Stimulated activated naive CD4-positive, alpha-beta T cell (primary cell): Measurements from ENCODE around the gene CPPED1.

Source experiments
- DNase-seq, 6 experiments: peaks; one replicate each; lab custom pipeline; 2025; lab: John Stamatoyannopoulos, UW

CPPED1 gene

DNA sequence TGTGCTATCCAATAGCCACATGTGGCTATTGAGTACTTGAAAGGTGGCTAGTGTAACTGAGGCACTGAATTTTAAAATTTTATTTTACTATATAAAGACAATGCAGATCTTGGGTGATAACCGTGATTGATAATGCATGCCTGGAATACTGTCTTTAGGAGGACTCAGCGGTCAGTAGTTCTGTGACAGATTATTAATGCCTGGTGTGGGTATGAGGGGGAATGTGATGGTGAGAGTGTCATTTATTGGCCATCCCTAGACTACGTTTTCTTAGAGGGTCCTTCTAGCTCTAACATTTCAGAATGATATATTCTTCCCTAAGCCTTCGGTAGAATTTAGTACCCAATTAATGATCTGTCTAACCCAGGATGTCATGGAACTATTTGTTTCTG, 157.6 kb downstream of the CPPED1 start:
- no peak for DNase-seq

DNA sequence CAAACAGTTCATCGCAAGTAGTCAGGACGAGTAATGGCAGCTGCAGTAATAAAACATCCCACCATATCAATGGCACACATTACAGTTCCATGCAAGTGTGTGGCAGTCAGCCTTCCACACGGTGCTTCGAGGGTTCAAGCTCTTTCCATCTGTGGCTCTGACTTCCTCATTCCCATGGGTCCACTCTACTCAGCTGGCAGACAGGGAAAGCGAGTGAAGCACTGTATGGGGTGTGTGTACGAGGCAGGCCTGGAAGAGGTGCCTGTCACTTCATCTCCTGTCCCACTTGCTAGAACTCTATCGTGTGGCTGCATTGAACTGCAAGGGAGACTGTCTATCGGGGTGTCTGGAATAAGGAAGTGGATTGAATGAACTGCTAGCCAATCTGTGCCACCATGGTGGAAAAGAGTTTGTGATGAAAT, 160.6 kb downstream of the CPPED1 start:
- DNase-seq, result no peak

DNA sequence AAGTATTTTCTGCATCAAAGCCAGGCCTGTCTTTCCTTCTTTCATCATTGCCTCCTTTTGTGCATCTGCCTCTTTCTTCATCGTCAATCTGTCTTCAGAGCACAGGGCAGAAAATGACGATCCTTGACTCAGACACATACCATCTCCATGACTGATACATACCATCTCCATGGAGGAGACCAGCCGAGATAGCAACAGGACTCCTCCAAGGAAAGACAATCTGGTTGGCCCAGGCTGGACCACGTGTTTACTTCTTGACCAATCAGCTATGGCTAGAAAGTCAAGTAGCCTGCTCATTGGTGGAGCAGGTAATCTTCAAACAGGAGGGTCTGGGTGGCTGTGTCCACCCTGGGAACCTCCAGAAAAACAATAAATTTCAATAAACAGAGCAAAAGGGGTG, 164.6 kb downstream of the CPPED1 start:
- DNase-seq, result no peak

DNA sequence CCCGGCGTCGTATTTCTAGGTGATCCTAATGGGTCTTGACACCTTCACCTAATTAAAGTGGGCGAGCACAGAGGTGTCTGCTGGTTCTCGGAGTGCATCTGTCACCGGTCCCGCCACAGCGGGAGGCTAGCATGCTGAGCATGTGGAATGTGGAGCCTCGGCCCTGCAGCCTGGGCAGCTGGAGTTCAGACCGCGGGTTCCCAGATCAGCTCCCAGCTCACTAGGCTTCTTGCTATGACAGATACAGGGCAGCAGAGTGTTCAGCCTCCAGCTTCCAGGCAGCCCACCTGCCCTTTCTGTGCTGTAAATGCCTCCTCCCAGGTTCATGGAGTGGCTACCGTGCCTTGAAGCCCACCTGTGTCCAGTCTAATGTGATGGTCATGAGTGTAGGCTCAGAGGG, 166.7 kb downstream of the CPPED1 start:
- DNase-seq, result no peak

DNA sequence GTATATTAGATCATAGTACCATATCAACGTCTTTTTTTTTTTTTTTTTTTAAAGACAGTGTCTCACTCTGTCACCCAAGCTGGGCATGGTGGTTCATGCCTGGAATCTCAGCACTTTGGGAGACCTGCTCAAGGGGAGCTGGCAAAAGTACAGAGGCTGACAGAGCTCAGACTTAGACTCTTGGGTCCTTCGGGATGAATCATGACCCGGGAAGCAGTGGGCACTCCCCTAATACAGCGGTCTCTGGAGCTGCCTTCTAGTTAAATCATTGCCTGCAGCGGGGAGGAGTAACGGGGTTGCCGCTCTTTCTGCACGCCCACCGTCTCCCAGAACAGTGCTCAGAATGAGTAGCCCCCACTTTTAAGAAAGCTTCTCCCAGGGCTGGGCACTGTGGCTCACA, 174.4 kb downstream of the CPPED1 start:
- no peak for DNase-seq

DNA sequence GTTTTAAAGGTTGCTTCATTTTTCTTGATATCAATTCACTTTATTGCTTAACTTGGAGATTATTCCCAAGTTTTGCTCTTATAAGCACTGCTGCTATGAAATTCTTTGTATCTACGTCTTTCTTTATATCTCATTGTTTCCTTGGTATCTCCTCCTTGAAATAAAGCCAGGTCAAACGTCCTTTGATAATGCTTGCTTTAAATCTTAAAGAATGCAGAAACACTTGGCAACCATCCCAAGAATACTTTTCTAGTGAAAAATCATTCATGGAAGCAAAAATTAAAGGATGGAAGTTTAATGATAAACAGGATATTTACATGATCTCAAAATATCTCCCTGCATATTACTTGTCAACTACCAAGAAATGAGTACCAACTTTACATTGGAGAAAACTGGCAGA, 175.2 kb downstream of the CPPED1 start:
- DNase-seq, result no peak

DNA sequence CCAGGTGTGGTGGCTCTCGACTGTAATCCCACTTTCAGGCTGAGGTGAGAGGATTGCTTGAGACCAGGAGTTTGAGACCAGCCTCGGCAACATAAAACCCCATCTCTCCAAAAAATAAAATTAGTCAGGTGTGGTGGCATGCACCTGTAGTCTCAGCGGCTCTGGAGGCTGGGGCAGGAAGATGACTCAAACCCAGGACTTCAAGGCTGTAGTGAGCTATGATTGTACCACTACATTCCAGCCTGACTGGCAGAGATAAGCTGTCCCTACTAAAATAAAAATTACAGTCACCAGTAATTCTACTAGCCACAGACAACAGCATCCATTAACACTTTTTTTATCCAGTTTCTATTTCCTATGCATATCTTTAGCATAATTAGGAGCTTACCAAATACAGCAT, 176.3 kb downstream of the CPPED1 start:
- DNase-seq, result no peak

DNA sequence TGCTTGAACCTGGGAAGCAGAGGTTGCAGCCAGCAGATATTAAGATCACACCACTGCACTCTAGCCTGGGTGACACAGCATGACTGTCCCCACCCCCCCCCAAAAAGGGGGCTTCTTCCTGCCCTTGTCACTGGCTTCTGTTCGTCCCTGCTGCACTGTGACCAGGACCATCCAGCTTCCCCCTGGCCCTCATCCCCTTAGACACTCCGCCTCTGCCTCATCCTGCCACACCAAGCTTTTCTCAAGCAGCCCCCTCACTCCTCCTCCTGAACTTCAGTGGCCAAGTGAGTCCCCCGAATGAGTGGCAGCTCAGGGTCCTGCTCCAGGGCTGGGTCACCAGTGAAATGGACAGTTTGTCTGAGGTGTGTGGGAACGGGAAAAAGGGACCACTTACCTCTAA, 177.3 kb downstream of the CPPED1 start:
- DNase-seq, result no peak

DNA sequence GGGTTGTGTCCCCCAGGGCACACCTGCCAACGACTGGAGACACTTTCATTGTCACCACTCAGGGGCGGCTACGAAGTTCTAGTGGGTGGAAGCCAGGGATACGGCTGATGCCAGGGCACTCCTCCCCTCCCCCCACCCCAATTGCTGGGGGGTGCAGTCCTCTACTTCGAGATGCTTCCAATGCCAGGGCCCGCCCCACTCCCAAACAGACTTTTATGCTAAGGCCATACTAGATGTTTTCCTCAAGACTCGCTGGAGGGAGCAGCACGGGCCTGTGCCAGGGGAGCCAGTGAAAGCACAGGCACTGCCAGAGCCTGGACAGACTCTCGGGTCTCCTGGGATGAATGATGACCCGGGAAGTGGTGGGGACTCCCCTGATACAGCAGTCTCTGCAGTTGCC, 178.0 kb downstream of the CPPED1 start:
- no peak for DNase-seq

DNA sequence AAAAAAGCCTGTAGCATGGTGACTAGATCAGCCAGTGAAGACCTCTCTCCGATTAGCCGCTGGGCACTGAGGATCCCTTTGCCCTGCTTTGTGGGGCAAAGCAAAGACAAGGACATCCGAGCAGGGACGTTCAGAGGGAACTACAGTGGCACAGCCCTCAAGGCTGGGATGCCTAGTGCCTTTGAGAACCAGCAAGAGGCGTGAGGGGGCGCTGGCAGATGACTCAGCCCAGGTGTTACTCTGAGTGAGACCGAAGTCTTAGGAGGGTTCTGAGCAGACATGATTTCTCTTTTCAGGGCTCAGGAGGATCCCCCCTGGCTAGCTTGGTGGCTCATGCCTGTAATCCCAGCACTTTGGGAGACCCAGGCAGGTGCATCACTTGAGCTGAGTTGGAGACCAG, 178.6 kb downstream of the CPPED1 start:
- DNase-seq, result no peak

DNA sequence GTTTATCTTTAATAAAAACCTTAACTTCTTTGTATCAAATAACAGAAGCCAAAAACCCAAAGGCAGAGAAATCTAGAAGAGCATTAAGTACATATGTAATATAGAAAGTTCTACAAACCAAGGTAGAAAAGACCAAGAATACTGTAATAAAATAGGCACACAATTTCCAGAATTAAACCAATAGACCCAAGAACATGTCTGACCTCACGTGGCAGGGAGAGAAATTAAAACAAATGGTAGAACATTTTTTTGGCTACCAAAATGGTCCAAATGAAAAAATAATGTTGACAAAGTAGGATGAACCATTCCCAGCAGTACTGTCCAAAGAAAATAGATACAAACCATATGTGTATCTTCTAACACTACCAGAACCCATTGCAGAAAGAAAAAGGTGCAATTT, 183.5 kb downstream of the CPPED1 start:
- no peak for DNase-seq

DNA sequence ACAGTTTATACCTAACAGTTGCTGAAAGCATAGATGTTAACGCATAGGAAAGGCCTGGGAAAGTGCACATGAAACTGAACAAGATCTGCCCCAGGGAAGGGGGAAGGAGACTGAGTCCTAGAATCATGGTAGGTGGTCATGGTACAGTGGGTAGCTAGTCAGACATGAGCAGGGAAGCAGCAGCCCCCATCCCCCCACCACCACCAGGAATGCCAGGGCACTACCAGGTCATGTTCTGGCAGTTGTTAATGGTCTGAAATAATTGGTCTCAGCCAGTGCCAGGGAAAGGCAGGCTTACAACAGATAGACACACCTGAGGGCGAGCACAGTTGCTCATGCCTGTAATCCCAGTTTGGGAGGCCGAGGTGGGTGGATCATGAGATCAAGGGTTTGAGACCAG, 185.2 kb downstream of the CPPED1 start:
- no peak for DNase-seq

DNA sequence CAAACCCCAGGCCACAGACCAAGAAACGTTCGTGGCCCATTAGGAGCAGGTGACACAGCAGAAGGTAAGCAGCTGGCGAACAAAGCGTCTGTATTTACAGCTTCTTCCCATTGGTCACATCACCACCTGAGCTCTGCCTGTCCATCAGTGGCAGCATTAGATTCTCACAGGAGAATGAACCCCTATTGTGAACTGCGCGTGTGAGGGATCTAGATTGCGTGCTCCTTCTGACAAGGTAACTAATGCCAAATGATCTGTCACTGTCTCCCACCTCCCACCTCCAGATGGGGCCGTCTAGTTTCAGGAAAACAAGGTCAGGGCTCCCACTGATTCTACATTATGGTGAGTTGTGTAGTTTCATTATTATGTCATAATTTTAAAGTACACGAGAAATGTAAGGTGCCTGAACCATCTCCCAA, 186.3 kb downstream of the CPPED1 start:
- no peak for DNase-seq

DNA sequence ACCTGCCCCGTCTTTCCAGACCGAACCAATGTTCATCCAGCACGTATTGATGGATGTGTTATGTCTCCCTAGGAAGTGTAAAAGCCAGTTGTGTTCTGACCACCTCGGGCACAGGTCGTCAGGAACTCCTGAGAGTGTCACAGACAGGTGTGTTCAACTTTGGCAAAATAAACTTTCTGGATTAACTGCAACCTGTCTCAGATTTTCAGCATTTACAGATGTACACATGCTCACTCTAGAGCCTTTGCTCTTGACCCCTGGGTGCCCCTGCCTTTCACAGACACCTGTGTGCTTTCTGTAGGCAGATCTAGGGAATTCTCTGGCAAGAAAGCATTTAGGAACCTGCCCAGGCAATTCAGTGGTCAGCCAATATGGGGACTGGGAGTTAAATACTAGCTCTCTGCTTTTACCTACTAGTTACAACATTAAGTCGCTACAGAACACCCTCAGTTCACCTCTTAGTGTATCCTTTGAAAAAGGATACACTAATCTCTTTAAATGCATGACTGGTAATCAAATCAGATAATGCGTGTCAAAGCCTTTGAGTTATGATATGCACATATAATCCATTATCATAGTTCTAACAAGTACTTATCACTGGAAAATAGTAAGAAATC, 188.9 kb downstream of the CPPED1 start:
- no peak for DNase-seq

DNA sequence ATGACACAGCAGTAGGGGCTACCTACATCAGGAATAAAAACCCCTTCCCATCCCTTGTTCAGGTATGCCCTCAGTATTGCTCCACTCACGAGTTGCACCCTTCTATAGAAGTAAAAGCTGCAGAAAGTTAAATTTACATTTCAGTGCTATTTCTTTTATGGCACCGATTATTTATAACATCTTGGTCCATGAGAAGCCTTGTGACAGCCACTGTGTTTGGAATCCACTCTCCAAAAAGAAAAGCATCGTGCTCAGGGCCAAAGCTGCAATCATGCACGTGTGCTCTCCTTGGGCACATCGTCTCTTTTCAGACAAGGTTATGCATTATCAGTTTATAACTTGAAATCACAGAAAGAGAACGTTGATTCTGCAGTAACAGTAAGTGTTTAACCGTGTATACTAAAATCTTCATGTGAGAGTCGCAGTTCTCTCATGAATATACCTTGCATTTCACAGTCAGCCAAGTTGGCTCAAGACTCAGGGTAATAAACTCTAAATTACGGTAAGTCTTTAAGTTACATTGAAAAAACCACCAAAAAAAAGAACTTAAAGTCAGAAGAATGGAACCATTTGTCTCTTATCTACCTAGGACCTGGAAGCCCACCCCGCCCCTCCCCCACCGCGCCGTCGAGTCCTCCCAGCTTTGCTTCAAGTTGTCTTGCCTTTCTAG, 189.6 kb downstream of the CPPED1 start:
- no peak for DNase-seq

DNA sequence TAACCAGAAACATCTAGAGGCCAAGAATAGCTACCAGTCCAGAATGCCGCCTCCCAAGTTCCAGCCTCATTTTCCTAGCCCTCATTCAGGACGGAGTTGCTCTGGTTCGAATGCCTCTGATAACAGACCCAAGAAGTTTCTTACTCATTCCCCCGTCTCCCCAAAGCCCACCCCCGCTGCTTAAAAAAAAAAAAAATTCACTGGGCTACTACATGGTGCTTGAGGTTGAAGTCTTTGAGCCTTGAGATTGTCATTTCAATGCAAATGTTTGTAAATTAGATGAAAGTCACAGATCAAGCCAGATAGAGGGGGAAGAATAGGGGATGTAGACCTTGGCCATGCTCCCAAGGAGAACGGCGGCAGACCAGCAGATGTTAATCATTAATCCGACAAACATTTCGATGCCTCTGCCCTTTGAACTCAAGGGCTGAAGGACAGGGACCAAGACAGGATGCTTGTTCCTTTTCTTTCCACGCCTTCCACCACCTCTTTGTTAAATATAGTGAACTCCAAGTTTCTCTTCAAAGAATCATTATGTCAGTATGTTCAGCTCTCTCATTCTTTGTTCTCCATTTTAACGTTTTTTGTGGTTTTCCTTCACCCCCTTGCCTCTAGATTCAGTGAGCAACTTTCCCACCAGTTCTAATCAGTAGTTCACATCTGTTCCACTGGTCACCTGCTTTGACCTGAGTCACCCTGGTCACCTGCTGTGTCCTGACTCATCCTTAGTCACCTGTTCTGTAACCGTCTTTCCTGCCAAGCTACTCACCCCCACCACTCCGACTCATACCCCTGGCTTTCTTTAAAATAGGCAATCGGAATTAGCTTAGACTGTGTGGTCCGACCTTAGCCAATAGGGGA, 190.3 kb downstream of the CPPED1 start:
- DNase-seq, result peak in 2 of 6 experiments; percentile 25 to 36

DNA sequence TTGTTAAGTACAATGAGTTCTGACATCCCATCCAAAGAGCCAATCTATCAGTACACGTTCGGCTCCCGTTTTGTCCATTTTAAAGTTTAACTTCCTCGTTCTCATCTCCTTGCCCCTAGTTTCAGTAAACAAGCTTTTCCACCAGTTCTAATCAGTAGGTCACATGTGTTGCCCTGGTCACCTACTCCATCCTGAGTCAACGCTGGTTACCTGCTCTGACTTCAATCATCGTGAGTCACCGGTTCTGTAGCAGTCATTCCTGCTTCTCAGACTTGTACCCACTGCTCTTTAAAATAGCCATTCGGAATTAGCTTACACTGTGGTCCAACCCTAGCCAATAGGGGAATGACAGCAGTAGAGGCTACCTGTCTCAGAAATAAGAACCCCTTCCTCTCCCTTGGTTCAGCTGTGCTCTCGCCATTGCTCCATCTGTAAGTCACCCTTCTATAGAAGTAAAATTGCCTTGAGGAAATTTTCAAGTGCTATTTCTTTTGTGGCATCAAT, 191.0 kb downstream of the CPPED1 start:
- no peak for DNase-seq

DNA sequence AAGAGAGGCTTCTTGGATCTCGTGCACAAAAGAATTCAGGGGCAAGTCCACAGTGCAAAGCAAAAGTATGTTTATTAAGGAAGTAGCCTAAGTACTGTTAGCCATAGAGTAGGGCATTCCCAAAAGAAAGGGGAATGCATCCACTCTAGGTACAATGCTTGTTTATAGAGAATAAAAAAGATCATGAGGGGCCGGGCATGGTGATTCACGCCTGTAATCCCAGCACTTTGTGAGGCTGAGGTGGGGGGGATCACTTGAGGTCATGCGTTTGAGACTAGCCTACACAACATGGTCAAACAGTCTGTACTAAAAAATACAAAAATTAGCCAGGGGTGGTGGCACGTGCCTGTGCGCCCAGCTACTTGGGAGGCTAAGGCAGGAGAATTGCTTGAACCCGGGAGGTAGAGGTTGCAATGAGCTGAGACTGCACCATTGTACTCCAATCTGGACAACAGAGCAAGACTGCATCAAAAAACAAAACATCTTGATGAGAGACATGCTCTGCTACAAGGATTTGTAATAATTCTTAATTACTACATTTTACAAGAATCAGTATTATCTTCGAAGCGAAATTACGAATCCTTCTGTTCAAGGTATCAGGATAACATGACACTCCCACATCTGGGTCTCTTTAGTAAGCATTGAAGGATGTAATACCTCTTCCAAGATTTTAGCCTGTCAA, 191.6 kb downstream of the CPPED1 start:
- no peak for DNase-seq

DNA sequence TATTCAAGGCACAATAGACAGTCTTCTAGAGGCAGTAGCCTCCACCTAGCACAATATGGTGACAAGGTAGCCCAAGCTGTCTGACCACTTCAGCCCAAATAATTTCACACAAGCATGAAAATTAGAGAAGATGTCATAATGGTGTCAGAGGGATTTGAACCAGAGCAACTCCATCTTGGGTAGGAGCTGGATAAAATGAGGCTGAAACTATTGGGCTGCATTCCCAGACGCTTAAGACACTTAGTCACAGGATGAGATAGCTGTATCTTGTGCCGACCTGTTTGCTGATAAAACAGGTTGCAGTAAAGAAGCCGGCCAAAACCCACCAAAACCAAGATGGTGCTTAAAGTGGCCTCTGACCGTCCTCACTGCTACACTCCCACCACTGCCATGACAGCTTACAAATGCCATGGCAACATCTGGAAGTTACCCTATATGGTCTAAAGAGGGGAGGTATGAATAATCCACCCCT, 192.6 kb downstream of the CPPED1 start:
- no peak for DNase-seq

DNA sequence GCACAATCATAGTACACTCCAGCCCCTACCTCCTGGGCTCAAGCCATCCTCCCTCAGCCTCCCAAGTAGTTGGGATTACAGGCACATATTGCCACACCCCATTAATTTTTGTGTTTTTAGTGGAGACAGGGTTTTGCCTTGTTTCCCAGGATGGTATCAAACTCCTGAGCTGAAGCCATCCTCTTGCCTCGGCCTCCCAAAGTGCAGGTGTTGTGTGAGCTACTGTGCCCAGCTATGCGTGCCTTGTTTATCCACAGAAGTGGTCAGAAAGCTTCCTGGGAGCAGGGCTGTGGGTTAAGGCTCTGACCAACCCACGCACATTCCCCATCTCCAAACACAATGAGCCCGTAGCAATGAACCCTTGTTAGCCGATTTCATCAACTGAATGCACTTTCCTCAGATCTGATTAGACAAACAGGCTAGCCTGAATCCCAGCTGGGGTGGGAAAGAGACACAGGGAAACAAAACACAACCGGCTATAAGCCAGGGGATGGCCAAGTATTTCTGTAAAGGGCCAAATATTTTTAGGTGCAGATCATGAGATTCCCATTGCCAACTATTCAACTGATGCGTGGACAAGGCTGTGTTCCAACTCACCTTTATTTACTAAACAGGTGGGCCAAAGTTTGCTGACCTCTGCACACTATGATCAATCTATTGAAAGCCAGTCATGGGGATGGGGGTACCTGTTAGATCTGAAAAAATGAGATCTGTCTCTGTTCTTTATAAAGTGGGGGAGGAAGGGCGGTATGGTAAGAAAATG, 193.6 kb downstream of the CPPED1 start:
- no peak for DNase-seq
